AG04449 (cell line): Measurements from ENCODE around the gene TNRC6C.

Experiments
- CTCF ChIA-PET: fragments of 350-600 bp; formaldehyde crosslinking; extraction: SDS; loops from one replicate; lab custom pipeline; 2021; ENCODE audit warnings: antibody characterized with exemption; lab: Yijun Ruan, JAX
- POLR2A ChIA-PET: fragments of 400-600, 350-600 bp; formaldehyde crosslinking; extraction: SDS; loops from one replicate; lab custom pipeline; 2020; ENCODE audit warnings: antibody characterized with exemption, inconsistent platforms; lab: Yijun Ruan, JAX
- DNase-seq: peaks from one replicate; pipeline ENCODE4 v3.0.0-alpha.2; 2010; ENCODE audit warnings: low read depth, low spot score
- H3K4me3 ChIP-seq: 2 replicates; pipeline ENCODE4 v1.5.1; 2011; ENCODE audit warnings: low read depth, mild to moderate bottlenecking, control low read depth, low read length
- TF ChIP-seq, protein P1 (sequence below): IDR thresholded peaks from one replicate; pipeline ENCODE4 v1.5.1; 2011; ENCODE audit warnings: mild to moderate bottlenecking, moderate library complexity, low read length, control low read depth, inconsistent platforms; ENCODE audit not compliant: insufficient read depth; ENCODE audit errors: missing control alignments

The TNRC6C gene

DNA sequence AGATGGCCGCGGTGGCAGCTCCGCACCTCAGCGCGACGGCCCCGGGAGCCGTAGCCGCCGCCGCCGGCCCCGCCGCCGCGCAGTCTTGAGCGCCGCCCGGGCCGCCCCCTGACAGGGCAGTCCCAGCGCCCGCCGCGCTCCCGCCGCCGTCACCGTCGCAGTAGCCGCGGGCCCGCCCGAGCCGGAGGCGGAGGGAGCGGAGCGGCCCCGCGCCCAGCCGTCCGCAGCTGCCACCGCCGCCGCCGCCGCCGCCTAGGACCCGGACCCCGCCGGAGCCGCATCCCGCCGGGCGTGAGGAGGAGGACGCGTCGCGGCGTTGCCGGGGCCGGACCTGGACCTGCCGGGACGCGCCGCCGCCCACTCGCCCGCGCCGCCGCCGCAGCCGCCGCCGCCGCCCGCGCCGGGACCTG is 218 bp downstream of the TNRC6C start:
- H3K4me3 ChIP-seq: peak overlapping the region; percentile 76
- TF ChIP-seq, protein P1, sequence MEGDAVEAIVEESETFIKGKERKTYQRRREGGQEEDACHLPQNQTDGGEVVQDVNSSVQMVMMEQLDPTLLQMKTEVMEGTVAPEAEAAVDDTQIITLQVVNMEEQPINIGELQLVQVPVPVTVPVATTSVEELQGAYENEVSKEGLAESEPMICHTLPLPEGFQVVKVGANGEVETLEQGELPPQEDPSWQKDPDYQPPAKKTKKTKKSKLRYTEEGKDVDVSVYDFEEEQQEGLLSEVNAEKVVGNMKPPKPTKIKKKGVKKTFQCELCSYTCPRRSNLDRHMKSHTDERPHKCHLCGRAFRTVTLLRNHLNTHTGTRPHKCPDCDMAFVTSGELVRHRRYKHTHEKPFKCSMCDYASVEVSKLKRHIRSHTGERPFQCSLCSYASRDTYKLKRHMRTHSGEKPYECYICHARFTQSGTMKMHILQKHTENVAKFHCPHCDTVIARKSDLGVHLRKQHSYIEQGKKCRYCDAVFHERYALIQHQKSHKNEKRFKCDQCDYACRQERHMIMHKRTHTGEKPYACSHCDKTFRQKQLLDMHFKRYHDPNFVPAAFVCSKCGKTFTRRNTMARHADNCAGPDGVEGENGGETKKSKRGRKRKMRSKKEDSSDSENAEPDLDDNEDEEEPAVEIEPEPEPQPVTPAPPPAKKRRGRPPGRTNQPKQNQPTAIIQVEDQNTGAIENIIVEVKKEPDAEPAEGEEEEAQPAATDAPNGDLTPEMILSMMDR: no peak
- POLR2A ChIA-PET: interaction anchor here (0.6 to 1.7 kb wide), 40 partner anchors 8 to 1502 kb away, joined by 3 to 11 read pairs (median 4); no protein-coding TSS in a partner anchor
- no peak for DNase-seq
- CTCF ChIA-PET: interaction anchor here (1.0 to 1.3 kb wide), 2 partner anchors 55 to 61 kb away, joined by 4 to 6 read pairs; no protein-coding TSS in a partner anchor

DNA sequence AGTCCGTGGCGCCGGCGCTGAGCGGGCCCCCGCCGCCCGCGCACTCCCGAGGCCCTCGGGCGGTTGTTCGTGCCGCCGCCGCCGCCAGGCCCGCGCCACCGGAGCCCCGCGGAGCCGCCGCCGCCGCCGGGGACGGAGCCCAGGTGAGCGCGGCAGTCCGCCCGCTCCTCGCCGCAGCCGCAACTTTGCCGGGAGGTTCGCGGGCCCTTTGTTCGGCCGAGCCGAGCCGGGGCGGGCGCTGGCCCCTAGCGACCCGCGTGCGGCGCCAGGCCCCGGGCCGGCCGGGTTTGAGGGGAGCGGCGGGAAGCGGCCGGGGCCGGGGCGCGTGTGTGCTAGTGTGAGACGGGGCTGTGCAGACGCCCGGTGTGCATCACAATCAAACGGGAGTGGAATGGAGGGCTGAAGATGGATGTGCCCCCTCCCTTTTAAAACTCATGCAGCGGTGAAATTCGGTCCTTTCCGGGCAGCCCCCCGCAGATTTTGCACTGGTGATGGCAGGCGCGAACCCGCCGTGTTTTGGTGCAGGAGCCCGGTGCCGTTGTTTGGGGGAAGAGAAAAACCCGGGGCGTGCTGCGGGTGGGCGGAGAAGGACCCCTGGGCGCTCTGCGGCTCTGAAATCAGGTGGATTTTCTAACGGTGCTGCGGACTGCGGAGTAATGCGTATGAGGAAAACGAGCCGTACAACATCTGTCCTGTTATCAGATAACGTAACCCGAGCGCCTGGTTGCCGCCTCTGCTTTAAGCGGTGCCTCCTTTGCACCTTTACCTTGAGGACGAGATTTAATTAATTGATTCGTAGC is 823 bp downstream of the TNRC6C start:
- ChIA-PET CTCF (no interaction called here), POLR2A (interaction anchor here (1.0 to 1.4 kb wide), 5 partner anchors 27 to 567 kb away, joined by 3 to 11 read pairs (median 5); no protein-coding TSS in a partner anchor)
- DNase-seq: no peak
- H3K4me3 ChIP-seq: peak overlapping the region; percentile 76
- TF ChIP-seq, protein P1: no peak

DNA sequence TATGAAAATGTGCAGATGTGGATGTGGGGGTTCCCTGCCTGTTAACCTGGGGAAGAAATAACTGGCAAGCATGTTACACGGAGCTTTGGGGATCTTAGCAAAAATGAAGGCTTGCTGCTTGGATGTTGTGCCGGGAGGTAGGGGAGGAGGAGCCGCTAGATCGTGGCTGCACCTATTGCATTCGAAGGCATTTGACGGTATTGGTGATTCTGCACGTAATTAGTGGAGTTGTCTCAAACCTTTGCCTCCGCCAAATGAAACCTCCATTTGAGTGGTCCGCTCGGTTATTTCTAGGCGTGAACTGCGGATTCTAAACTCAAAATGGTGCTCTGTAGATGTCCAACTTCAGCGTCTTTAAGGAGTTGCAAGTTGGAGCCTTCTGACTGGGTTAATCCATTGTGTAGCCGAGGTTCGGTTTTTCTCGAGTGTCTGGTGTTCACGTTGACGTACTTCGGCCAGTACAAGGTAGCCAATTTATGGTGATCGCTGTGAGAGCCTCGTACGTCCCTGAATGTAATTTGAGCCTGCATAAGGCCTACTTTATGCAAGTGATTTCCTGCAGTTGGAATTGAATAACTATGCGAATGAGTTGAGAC is 1.5 kb downstream of the TNRC6C start:
- ChIA-PET POLR2A (no interaction called here), CTCF (no interaction called here)
- peak overlapping the region; percentile 76 for H3K4me3 ChIP-seq
- no peak for DNase-seq
- TF ChIP-seq, protein P1: no peak

DNA sequence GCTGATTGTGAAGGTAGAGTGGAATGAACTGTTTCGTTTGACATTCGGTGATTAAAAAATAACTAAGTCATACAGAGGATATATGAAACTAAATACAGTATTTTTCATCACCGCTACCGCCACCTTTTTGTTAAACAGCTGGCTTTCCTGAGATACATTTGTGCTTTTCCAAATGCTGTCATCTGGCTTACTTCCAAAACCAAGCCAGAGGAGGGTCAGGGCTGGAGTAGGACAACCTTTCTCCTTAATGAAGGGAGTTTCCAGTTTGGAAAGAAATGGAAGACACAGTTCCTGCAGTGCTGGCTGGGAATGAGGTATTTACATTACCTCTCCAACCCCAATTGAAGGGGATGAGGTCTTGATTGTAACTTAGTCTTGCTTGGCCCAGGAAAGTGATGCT is 3.2 kb downstream of the TNRC6C start:
- H3K4me3 ChIP-seq: no peak overlapping the region
- ChIA-PET CTCF (interaction anchor here (3.2 kb wide), 1 partner anchor 52 kb away, joined by 14 read pairs; no protein-coding TSS in a partner anchor), POLR2A (no interaction called here)
- DNase-seq: no peak
- TF ChIP-seq, protein P1: no peak

DNA sequence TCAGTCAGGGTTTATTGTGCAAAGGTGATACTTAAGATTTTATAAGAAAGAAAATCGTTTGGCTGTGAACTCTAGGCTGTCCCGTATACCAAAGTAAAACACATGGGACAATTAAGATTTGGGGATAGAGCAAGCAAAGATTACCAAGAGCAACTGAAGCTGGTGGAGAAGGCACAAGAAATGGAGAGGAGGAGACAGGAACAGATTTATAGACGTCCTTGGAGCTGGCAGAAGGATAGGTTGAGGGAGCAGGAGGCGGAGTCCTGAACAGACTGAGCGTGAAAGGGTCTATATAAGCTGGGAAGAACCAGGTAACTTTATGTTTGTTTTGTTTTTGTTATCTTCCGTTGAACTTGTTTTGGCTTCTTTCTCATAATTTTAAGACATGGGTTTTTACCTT is 3.8 kb downstream of the TNRC6C start:
- no peak overlapping the region for H3K4me3 ChIP-seq
- ChIA-PET CTCF (interaction anchor here (0.7 to 3.2 kb wide), 4 partner anchors 47 to 423 kb away, joined by 3 to 14 read pairs (median 7); no protein-coding TSS in a partner anchor), POLR2A (no interaction called here)
- no peak for DNase-seq
- TF ChIP-seq, protein P1: no peak

DNA sequence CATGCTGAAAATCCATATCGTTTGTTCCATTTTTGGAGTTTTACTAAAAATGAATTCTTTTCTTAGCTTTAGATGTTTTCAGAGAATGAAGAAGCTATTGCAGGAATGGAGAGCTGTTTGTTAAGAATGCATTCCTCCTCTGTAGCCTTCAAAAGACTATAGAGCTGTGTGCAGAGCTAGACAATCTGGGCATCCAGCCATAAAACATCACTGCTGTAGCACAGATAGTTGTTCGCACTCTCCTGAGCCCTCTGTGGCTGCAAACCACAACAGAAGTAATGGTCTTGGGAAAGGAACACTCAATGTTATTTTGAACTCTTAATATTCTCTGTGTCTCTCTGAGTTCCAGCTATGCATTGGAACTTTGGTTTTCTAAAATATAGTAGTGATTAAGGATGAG is 4.9 kb downstream of the TNRC6C start:
- CTCF ChIA-PET: interaction anchor here (1.2 to 3.2 kb wide), 4 partner anchors 46 to 533 kb away, joined by 4 to 14 read pairs (median 7); no protein-coding TSS in a partner anchor
- DNase-seq: peak; percentile 88
- POLR2A ChIA-PET: interaction anchor here (0.6 to 1.1 kb wide), 2 partner anchors 421 to 663 kb away, joined by 3 to 5 read pairs; no protein-coding TSS in a partner anchor
- TF ChIP-seq, protein P1: no peak
- H3K4me3 ChIP-seq: no peak overlapping the region
